ENCODE results near the gene VSTM4. TPM values are rescaled to one million over a fixed set of nuclear protein-coding genes. Genes with fewer than 3 reads are reported as not detected.

The VSTM4 gene
- total and polyA plus RNA-seq, 2 experiments from 2014 or later, result 9.5 to 12.3 TPM

DNA sequence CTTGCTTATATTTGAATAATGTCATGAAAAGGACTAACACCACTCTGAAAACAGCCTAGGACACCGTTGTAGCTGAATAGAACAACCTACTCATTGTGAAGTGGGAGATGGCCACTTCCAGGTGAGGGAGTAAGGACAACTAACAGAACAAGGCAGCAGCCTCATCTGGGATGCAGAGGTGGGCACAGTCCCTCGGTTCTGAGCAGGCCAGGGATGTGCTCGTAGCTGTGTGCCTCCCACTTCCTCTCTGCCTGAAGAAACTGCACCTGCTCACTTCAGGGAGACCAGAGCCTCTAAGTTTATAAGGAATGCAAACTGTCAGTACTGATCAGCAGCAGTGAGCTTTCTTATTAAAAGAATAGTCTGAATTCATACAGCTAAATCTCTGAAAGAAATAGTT, 2.5 kb downstream of the VSTM4 start:
- no peaks in the 10 kb centered on the region for H3K9me2 ChIP-seq (ENCODE audit: insufficient read depth)
- peaks cover 32% of the 10 kb centered on the region for H3K4me1 ChIP-seq (ENCODE audit: insufficient read depth)
- TF ChIP-seq EZH2phosphoT487 (IDR thresholded peaks at IDR 0.05; ENCODE audit: insufficient read depth, low read depth) (no peak), EZH2 (IDR thresholded peaks at IDR 0.05; ENCODE audit: insufficient read depth, poor library complexity, severe bottlenecking) (no peak)
- H4K20me1 ChIP-seq (ENCODE audit: insufficient read depth), result no peaks in the 10 kb centered on the region
- H3K4me3 ChIP-seq, result no peak overlapping the region
- DNase-seq, result no peak
- no peaks in the 10 kb centered on the region for H3K9me3 ChIP-seq (ENCODE audit: low read depth)
- 36 to 40% methylated on average over 3 of the region's 3 CpGs for WGBS, 2 experiments (ENCODE audit: low coverage in 1 of 2, low lambda C conversion rate in 2 of 2, missing lambda C conversion rate in 2 of 2)
- in situ Hi-C loops (cut with MboI), result no loop called here
- H3K9ac ChIP-seq, result no peak overlapping the region
- H3K27me3 ChIP-seq (replicated peaks; ENCODE audit: insufficient read depth), result no peaks in the 10 kb centered on the region
- no peak overlapping the region for H3K27ac ChIP-seq
- no peaks in the 10 kb centered on the region for H3K36me3 ChIP-seq (ENCODE audit: low read depth)
- peaks cover 6% of the 10 kb centered on the region for H3F3A ChIP-seq (ENCODE audit: insufficient read depth)
- no peak overlapping the region for H3K4me2 ChIP-seq (ENCODE audit: unreplicated experiment)
- H2AFZ ChIP-seq, result no peak overlapping the region
- H3K79me2 ChIP-seq (ENCODE audit: insufficient read depth), result peaks cover 44% of the 10 kb centered on the region

- Histone ChIP-seq H3K9me2 (ENCODE audit: insufficient read depth) (no peaks in the 10 kb centered on the region), H3K4me2 (ENCODE audit: unreplicated experiment) (no peak overlapping the region), H3K27me3 (replicated peaks; ENCODE audit: insufficient read depth) (no peaks in the 10 kb centered on the region), H2AFZ (no peak overlapping the region), H3K4me3 (no peak overlapping the region), H3K9ac (no peak overlapping the region), H3K27ac (no peak overlapping the region), H4K20me1 (ENCODE audit: insufficient read depth) (no peaks in the 10 kb centered on the region), H3K36me3 (ENCODE audit: low read depth) (no peaks in the 10 kb centered on the region), H3K79me2 (ENCODE audit: insufficient read depth) (peaks cover 49% of the 10 kb centered on the region), H3K4me1 (ENCODE audit: insufficient read depth) (peaks cover 32% of the 10 kb centered on the region), H3F3A (ENCODE audit: insufficient read depth) (peaks cover 6% of the 10 kb centered on the region), H3K9me3 (ENCODE audit: low read depth) (no peaks in the 10 kb centered on the region)
- 57 to 63% methylated on average over 3 of the region's 3 CpGs for WGBS, 2 experiments (ENCODE audit: low coverage in 1 of 2, low lambda C conversion rate in 2 of 2, missing lambda C conversion rate in 2 of 2)
- DNase-seq, result no peak
- TF ChIP-seq EZH2phosphoT487 (IDR thresholded peaks at IDR 0.05; ENCODE audit: insufficient read depth, low read depth) (no peak), EZH2 (IDR thresholded peaks at IDR 0.05; ENCODE audit: insufficient read depth, poor library complexity, severe bottlenecking) (no peak)
- in situ Hi-C loops (cut with MboI), result no loop called here
Observed at GRCh38 chr10:49112098-49112497, 3.2 kb downstream of the VSTM4 start.

- Histone ChIP-seq H3K9ac (no peak overlapping the region), H3K27me3 (replicated peaks; ENCODE audit: insufficient read depth) (no peaks in the 10 kb centered on the region), H4K20me1 (ENCODE audit: insufficient read depth) (no peaks in the 10 kb centered on the region), H3K27ac (no peak overlapping the region), H3K4me2 (ENCODE audit: unreplicated experiment) (no peak overlapping the region), H3K9me3 (ENCODE audit: low read depth) (no peaks in the 10 kb centered on the region), H3F3A (ENCODE audit: insufficient read depth) (peaks cover 6% of the 10 kb centered on the region), H3K4me3 (no peak overlapping the region), H3K4me1 (ENCODE audit: insufficient read depth) (peaks cover 38% of the 10 kb centered on the region), H3K79me2 (ENCODE audit: insufficient read depth) (peaks cover 53% of the 10 kb centered on the region), H3K9me2 (ENCODE audit: insufficient read depth) (no peaks in the 10 kb centered on the region), H2AFZ (no peak overlapping the region), H3K36me3 (ENCODE audit: low read depth) (no peaks in the 10 kb centered on the region)
- whole genome bisulfite sequencing, 2 experiments (ENCODE audit: low coverage in 1 of 2, low lambda C conversion rate in 2 of 2, missing lambda C conversion rate in 2 of 2), result 77 to 80% methylated on average over 8 of the region's 8 CpGs
- DNase-seq, result no peak
- in situ Hi-C loops (cut with MboI), result no loop called here
- TF ChIP-seq EZH2phosphoT487 (IDR thresholded peaks at IDR 0.05; ENCODE audit: insufficient read depth, low read depth) (no peak), EZH2 (IDR thresholded peaks at IDR 0.05; ENCODE audit: insufficient read depth, poor library complexity, severe bottlenecking) (no peak)
Observed at GRCh38 chr10:49111320-49111698, 4.0 kb downstream of the VSTM4 start.

DNA sequence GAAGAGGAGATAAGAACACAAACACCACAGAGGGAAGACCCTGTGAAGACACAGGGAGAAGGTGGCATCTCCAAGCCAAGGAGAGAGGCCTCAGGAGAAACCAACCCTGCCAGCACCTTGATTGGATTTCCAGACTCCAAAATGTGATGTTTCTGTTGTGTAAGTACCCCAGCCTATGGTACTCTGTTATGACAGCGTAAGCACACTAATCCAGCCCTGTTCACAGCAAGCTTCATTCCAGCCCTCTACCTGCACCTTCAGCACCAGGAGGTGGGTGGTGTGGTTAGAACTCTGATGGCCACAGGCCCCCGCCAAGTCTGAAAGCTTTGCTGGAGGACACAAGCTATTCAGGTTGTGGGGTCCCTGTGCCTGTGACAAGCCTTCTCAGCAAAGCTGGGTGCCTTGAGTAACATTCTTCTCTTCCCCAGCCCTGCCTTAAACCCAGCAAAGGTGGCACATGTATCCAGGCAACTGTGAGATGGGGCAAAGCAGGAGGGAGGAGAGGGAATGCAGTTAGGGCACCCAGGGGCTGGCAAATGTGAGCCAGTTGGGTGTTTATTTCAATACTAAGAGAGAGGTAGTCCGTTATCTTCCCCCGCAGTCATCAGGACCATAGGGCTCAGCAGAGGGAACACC, 4.5 kb downstream of the VSTM4 start:
- Histone ChIP-seq H3K9me3 (ENCODE audit: low read depth) (no peaks in the 10 kb centered on the region), H4K20me1 (ENCODE audit: insufficient read depth) (no peaks in the 10 kb centered on the region), H3K9ac (no peak overlapping the region), H2AFZ (no peak overlapping the region), H3K4me1 (ENCODE audit: insufficient read depth) (peaks cover 40% of the 10 kb centered on the region), H3K36me3 (ENCODE audit: low read depth) (no peaks in the 10 kb centered on the region), H3K27ac (no peak overlapping the region), H3K27me3 (replicated peaks; ENCODE audit: insufficient read depth) (no peaks in the 10 kb centered on the region), H3K4me2 (ENCODE audit: unreplicated experiment) (no peak overlapping the region), H3K79me2 (ENCODE audit: insufficient read depth) (peaks cover 58% of the 10 kb centered on the region), H3K9me2 (ENCODE audit: insufficient read depth) (no peaks in the 10 kb centered on the region), H3F3A (ENCODE audit: insufficient read depth) (peaks cover 6% of the 10 kb centered on the region), H3K4me3 (no peak overlapping the region)
- in situ Hi-C loops (cut with MboI), result no loop called here
- TF ChIP-seq EZH2 (IDR thresholded peaks at IDR 0.05; ENCODE audit: insufficient read depth, poor library complexity, severe bottlenecking) (no peak), EZH2phosphoT487 (IDR thresholded peaks at IDR 0.05; ENCODE audit: insufficient read depth, low read depth) (no peak)
- no peak for DNase-seq
- 97 to 99% methylated on average over 4 of the region's 4 CpGs for WGBS, 2 experiments (ENCODE audit: low coverage in 1 of 2, low lambda C conversion rate in 2 of 2, missing lambda C conversion rate in 2 of 2)
